ENCODE measurements around the gene SGCE.

GRCh38 chr7:94571816-94572215, 84.1 kb downstream of the SGCE start:
- no peak for TF ChIP-seq CTCF (IDR thresholded peaks at IDR 0.05)
- no peak for TF ChIP-seq POLR2AphosphoS5 (IDR thresholded peaks at IDR 0.05; ENCODE audit: insufficient read depth in 1 of 2, low read depth in 1 of 2)

Measured in vagina (tissue), 2 donors.